ENCODE results near the gene USP17L15. TPM values are rescaled to one million over a fixed set of nuclear protein-coding genes. Genes with fewer than 3 reads are reported as not detected.
"Not testable (repeated sequence)": the region's sequence is repeated elsewhere in the genome, so short reads cannot be mapped to it uniquely, and the experiment has no call there.

The USP17L15 gene
- total and polyA plus RNA-seq, 2 of the 13 experiments (the other 11 are each of a cell fraction or from before 2014, with no cell fraction given): not detected

GRCh38 chr4:9257824-9258223 is 23.6 kb downstream of the USP17L15 start, which contains the start of gene USP17L20:
Gene USP17L20, plus strand, starts transcription at chr4:9258124. Its CDS starts 0 bp downstream, at chr4:9258124.
- WGBS (ENCODE audit: low lambda C conversion rate): no CpG with 5 or more reads among the region's 15 CpGs
- H3K9me3 ChIP-seq (ENCODE audit: low read length); H2AFZ ChIP-seq (ENCODE audit: low read length); DNase-seq (ENCODE audit: low spot score); H3K79me2 ChIP-seq (ENCODE audit: insufficient read depth, low read length); H3K9ac ChIP-seq (ENCODE audit: insufficient read depth, low read depth, low read length); FAIRE-seq; H3K4me1 ChIP-seq (ENCODE audit: insufficient read depth, low read length); CTCF ChIA-PET (ENCODE audit: low intra/inter-chr PET ratio, low total read pairs); H3K4me3 ChIP-seq (replicated peaks in 1 of 3; ENCODE audit: insufficient read depth in 1 of 3, low read depth in 2 of 3, low read length in 3 of 3); H3K27ac ChIP-seq (ENCODE audit: extremely low read length, insufficient read depth, low read length); H3K27me3 ChIP-seq (ENCODE audit: control insufficient read depth in 1 of 2, insufficient read depth in 2 of 2, low read length in 2 of 2); BruUV-seq (replicated peaks); POLR2A ChIA-PET; H3K36me3 ChIP-seq (replicated peaks in 1 of 2; ENCODE audit: control insufficient read depth in 1 of 2, insufficient read depth in 2 of 2, low read length in 2 of 2); in situ Hi-C loops (cut with HindIII; ENCODE audit: extremely low pct_ligation_motif_present, low pct_unique_long_range_greater_than_20kb); H3K4me2 ChIP-seq (ENCODE audit: low read depth, low read length); intact Hi-C loops (cut with micrococcal nuclease; ENCODE audit: unreplicated experiment); H4K20me1 ChIP-seq (ENCODE audit: insufficient read depth, low read length); ATAC-seq: not testable (repeated sequence)

DNA sequence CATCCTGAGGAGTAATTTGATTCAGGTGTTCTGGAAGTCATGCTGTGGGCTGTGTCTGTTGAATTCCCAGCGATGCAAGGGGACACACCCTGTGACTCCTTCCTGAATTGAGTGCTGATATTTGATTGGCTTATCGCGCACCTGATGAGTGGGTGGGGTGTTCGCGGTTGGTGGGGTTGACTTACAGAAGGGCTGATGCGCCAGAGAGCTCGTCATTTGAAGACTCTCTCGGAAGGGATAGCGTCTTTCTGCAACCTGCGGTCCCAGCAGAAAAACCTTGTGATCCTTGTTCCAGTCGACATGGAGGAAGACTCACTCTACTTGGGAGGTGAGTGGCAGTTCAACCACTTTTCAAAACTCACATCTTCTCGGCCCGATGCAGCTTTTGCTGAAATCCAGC is 28.4 kb downstream of the USP17L15 start, which contains the start of gene USP17L21:
TSS of gene USP17L21 (plus strand) at position 301 of the 400 bp plus-strand sequence. CDS start at position 301, 0 bp downstream.
- H4K20me1 ChIP-seq (ENCODE audit: insufficient read depth, low read length); POLR2A ChIA-PET; in situ Hi-C loops (cut with HindIII; ENCODE audit: extremely low pct_ligation_motif_present, low pct_unique_long_range_greater_than_20kb); H3K36me3 ChIP-seq (replicated peaks in 1 of 2; ENCODE audit: control insufficient read depth in 1 of 2, insufficient read depth in 2 of 2, low read length in 2 of 2); H3K4me2 ChIP-seq (ENCODE audit: low read depth, low read length); DNase-seq (ENCODE audit: low spot score); FAIRE-seq; H3K79me2 ChIP-seq (ENCODE audit: insufficient read depth, low read length); intact Hi-C loops (cut with micrococcal nuclease; ENCODE audit: unreplicated experiment); H3K4me1 ChIP-seq (ENCODE audit: insufficient read depth, low read length); H3K4me3 ChIP-seq (replicated peaks in 1 of 3; ENCODE audit: insufficient read depth in 1 of 3, low read depth in 2 of 3, low read length in 3 of 3); H3K9me3 ChIP-seq (ENCODE audit: low read length); H2AFZ ChIP-seq (ENCODE audit: low read length); H3K9ac ChIP-seq (ENCODE audit: insufficient read depth, low read depth, low read length); ATAC-seq; CTCF ChIA-PET (ENCODE audit: low intra/inter-chr PET ratio, low total read pairs); BruUV-seq (replicated peaks); H3K27me3 ChIP-seq (ENCODE audit: control insufficient read depth in 1 of 2, insufficient read depth in 2 of 2, low read length in 2 of 2); H3K27ac ChIP-seq (ENCODE audit: extremely low read length, insufficient read depth, low read length): not testable (repeated sequence)
- no CpG with 5 or more reads among the region's 13 CpGs for WGBS (ENCODE audit: low lambda C conversion rate)

GRCh38 chr4:9267319-9267718 is 33.1 kb downstream of the USP17L15 start, which contains the start of gene USP17L22:
Gene USP17L22, plus strand, starts transcription at chr4:9267619. Its CDS starts 0 bp downstream, at chr4:9267619.
- H4K20me1 ChIP-seq (ENCODE audit: insufficient read depth, low read length); BruUV-seq (replicated peaks); H2AFZ ChIP-seq (ENCODE audit: low read length); H3K36me3 ChIP-seq (replicated peaks in 1 of 2; ENCODE audit: control insufficient read depth in 1 of 2, insufficient read depth in 2 of 2, low read length in 2 of 2); H3K9ac ChIP-seq (ENCODE audit: insufficient read depth, low read depth, low read length); in situ Hi-C loops (cut with HindIII; ENCODE audit: extremely low pct_ligation_motif_present, low pct_unique_long_range_greater_than_20kb); H3K27me3 ChIP-seq (ENCODE audit: control insufficient read depth in 1 of 2, insufficient read depth in 2 of 2, low read length in 2 of 2); H3K9me3 ChIP-seq (ENCODE audit: low read length); H3K4me3 ChIP-seq (replicated peaks in 1 of 3; ENCODE audit: insufficient read depth in 1 of 3, low read depth in 2 of 3, low read length in 3 of 3); ATAC-seq; FAIRE-seq; H3K4me1 ChIP-seq (ENCODE audit: insufficient read depth, low read length); H3K79me2 ChIP-seq (ENCODE audit: insufficient read depth, low read length); DNase-seq (ENCODE audit: low spot score); H3K4me2 ChIP-seq (ENCODE audit: low read depth, low read length); intact Hi-C loops (cut with micrococcal nuclease; ENCODE audit: unreplicated experiment); POLR2A ChIA-PET; H3K27ac ChIP-seq (ENCODE audit: extremely low read length, insufficient read depth, low read length); CTCF ChIA-PET (ENCODE audit: low intra/inter-chr PET ratio, low total read pairs): not testable (repeated sequence)
- no CpG with 5 or more reads among the region's 15 CpGs for WGBS (ENCODE audit: low lambda C conversion rate)

GRCh38 chr4:9271719-9272118 is 37.5 kb downstream of the USP17L15 start:
- H3K27me3 ChIP-seq (ENCODE audit: control insufficient read depth in 1 of 2, insufficient read depth in 2 of 2, low read length in 2 of 2); intact Hi-C loops (cut with micrococcal nuclease; ENCODE audit: unreplicated experiment); ATAC-seq; POLR2A ChIA-PET; H3K4me3 ChIP-seq (replicated peaks in 1 of 3; ENCODE audit: insufficient read depth in 1 of 3, low read depth in 2 of 3, low read length in 3 of 3); H3K27ac ChIP-seq (ENCODE audit: extremely low read length, insufficient read depth, low read length); H3K4me1 ChIP-seq (ENCODE audit: insufficient read depth, low read length); H3K79me2 ChIP-seq (ENCODE audit: insufficient read depth, low read length); H3K4me2 ChIP-seq (ENCODE audit: low read depth, low read length); H2AFZ ChIP-seq (ENCODE audit: low read length); H3K9ac ChIP-seq (ENCODE audit: insufficient read depth, low read depth, low read length); H3K9me3 ChIP-seq (ENCODE audit: low read length); in situ Hi-C loops (cut with HindIII; ENCODE audit: extremely low pct_ligation_motif_present, low pct_unique_long_range_greater_than_20kb); FAIRE-seq; CTCF ChIA-PET (ENCODE audit: low intra/inter-chr PET ratio, low total read pairs); BruUV-seq (replicated peaks); DNase-seq (ENCODE audit: low spot score); H3K36me3 ChIP-seq (replicated peaks in 1 of 2; ENCODE audit: control insufficient read depth in 1 of 2, insufficient read depth in 2 of 2, low read length in 2 of 2); H4K20me1 ChIP-seq (ENCODE audit: insufficient read depth, low read length): not testable (repeated sequence)
- WGBS (ENCODE audit: low lambda C conversion rate): 56% methylated on average over 8 of the region's 10 CpGs
